22Rv1 (cell line): Measurements from ENCODE around the gene CFAP157.

Source experiments
- ZFX ChIP-seq: fragments of 450-650 bp; IDR thresholded peaks from 2 replicates; pipeline ENCODE4 v1.6.1; 2017; ENCODE audit warnings: antibody characterized with exemption, borderline replicate concordance
- TF ChIP-seq, protein P1 (sequence below): fragments of 450-650 bp; IDR thresholded peaks from 2 replicates; pipeline ENCODE4 v1.5.1; 2017; ENCODE audit warnings: mild to moderate bottlenecking

- TF ChIP-seq, protein P1, sequence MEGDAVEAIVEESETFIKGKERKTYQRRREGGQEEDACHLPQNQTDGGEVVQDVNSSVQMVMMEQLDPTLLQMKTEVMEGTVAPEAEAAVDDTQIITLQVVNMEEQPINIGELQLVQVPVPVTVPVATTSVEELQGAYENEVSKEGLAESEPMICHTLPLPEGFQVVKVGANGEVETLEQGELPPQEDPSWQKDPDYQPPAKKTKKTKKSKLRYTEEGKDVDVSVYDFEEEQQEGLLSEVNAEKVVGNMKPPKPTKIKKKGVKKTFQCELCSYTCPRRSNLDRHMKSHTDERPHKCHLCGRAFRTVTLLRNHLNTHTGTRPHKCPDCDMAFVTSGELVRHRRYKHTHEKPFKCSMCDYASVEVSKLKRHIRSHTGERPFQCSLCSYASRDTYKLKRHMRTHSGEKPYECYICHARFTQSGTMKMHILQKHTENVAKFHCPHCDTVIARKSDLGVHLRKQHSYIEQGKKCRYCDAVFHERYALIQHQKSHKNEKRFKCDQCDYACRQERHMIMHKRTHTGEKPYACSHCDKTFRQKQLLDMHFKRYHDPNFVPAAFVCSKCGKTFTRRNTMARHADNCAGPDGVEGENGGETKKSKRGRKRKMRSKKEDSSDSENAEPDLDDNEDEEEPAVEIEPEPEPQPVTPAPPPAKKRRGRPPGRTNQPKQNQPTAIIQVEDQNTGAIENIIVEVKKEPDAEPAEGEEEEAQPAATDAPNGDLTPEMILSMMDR: no peak
- TF ChIP-seq ZFX: no peak
Observed at GRCh38 chr9:127726871-127727270, 20.1 kb downstream of the CFAP157 start.
